Measurements from ENCODE around the gene HOXA7.
A peak's percentile ranks its signal among the peaks of the same experiment; 100 is the strongest.

Gene HOXA7

DNA sequence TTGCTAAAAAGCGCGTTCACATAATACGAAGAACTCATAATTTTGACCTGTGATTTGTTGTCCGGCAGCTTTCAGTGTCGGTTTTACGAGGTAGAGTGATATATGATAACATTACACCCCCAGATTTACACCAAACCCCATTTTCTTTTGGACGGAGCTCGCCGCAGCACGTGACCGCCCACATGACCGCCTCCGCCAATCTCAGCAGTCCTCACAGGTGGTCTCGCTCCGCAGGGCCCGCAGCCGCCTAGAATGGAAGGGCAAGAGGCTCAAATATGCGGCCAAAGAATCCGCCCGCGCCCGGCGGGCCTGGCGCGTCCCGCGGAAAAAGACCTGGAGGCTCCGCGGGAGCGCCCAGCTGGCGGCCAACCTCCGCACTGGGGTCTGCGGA lies at the start of gene HOXA7:
HOXA7 (minus strand) TSS at position 168 of the 391 bp plus-strand sequence; CDS start at position 38, 130 bp downstream.
- no peak for DNase-seq

DNA sequence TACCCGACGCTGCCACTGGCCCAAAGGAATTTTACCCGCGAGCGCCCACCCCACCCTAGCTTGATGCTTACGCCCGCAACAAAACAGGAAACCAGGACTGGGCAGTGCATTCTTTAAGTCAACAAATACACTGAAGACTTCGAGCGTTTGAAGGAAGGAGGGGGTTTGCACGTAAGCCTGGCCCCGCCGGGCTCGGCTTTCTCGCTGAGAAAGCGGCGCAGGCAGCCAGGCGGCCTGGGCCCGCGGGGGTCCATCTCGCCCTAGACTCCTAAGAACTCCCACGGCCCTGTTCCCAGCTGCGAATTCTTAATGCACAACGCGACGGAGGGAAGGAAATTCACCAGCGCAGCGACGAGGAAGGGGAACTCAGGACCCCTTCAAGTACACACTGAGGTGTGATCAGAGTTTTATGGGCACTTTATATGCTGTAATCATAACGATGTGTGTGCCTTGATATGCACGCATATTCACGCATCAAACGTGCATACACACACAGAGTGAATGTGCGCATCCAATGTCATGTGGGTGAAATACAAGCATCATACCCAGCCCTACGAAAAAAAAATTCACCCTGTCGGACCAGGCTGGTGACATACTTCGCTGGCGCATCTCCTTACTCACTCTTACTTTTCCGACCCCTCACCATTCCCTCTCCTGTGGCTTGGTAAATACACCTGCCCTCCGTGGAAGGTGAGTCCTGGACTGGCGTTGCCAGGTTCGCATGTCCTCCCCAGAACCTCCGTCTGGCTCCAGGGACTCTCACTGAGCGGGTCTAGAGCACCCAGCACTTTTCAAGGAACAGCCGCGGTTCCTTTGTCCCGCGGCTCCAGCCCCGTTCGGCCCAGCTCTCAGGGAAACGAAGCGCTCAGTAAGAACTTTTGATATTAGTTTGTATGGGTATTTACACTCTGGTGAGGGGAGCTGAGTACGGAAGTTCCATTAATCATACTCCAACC lies 49.1 kb upstream of the HOXA7 start:
- DNase-seq, result no peak

DNA sequence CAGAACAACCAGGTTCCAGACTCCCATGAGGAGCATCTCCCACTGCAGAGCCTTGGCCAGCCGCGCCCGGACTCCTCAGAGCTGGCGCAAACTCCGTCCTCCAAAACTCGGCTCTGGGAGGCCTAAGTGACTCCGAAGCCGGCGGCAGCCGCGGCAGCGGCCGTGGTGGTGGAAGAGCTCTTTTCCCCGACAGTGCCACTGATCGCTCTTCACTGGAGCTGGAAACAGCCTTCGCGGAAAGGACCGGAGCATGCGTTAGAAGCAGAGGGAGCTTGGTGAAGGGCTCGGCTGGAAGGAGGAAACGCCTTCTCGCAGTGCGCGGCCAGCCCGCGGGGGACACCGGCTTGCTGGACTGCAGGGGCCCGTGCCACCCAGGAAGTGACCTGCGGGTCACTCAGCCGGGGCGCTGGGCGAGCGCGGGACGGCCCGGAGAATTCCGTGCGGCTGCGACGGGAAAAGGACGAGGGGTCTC lies 48.4 kb upstream of the HOXA7 start:
- no peak for DNase-seq

DNA sequence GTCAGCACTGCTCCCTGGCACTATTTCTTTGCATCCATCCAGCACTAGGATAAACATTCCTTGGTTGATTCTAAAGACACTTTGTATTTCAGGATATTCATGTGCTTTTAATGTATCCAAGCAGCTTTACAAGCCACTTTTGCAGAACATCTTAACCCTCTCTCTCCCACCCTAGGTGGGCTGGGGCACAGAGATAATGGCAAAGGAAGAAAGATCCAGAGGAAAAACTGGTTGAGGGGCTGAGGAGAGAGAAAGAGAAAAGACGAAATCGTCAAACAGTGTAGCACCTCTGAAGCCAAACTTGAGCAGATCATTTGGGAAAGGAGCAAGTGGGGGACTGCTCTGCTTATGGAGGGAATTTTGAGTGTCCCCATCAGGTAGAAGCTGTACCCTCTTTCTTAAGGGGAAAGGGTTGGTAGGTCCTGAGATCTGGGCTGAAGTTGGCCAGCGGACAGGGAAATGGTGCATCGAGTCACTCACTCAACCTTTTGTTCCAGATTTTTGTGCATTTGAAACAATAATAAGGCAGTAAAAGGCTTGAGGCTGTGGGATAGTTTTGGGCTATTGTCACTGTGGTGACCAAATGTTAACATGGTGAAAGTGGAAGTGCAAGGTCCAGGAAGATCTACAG lies 47.6 kb upstream of the HOXA7 start:
- no peak for DNase-seq

DNA sequence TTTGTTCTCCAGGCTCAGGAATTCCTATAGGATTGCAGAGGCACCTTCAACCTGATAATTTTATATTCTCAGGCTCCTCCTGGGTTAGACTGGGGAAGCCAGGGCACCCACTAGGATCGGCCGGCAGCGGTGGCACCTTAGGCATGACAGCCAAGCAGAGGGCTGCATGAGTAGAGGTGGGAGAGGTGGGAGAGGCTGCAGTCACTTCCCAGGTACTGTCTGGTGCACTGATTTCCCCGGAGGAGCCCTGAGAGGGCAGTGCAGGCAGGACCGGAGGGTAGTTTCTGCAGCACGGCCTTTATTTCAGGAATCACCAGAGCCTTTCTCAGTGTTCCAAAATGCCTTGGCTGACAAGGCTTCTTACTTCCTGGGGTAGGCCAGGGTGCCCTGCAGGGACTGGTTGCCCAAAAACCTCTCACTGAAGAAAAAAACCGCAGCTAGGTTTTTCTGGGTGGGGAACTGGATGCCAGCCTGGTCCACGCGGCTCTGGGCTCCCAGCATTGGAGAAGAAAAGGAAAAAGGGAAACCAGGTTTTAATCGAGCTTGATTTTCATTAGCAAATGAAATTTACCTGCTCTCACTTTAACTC lies 47.0 kb upstream of the HOXA7 start:
- DNase-seq, result no peak

DNA sequence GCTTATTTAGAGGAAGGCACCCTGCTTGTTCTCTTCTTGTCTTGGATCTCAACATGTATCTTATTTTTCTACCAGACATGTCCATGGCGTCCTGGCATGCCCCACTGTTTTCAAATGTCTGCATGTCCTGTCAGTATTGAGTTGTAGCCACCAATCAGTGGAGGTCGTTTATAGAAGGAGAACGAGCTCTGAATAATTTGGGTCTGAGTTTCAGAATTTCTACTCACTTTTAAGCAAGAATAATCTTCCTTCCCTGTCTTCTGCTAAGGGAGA lies 46.3 kb upstream of the HOXA7 start:
- no peak for DNase-seq

DNA sequence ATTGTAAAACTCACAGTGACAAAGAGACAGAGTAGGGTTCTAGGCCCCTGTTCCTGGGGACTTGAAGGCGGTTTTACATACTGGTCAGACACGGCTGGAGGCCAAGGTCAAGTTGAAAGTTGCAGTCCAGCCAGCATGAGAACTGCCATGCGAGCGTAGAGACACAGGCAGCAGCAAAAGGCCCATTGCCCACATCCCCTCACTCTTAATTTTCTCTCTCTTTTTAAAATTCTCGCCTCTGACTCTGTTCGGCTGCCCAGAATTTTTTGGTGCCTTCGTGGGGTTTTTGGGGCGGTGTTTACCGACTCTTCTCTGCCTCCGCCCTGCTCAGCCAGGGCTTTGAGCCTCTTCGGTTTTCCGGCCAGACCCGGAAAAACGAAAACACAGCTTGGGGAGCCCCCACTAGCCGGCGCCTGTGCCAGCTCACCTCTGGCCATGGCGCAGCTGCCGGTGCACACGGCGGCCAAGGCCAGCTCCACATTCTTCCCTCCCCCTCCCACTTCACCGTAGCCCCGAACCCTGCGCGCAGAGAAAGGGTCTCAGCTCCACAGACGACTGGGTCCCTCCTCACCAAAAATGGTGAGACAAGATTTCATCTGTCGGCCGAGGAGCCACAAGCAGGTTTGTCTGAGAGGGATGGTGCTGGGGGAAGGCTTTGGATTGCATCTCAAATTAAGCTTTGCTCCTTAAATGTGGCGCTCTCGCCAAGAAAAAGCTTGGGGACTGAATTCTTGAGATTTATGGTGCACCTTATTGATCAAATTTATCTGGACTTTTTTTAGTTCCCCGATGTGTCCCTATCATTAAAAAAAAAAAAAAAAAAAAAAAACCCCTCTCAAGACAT lies 45.8 kb upstream of the HOXA7 start:
- no peak for DNase-seq

DNA sequence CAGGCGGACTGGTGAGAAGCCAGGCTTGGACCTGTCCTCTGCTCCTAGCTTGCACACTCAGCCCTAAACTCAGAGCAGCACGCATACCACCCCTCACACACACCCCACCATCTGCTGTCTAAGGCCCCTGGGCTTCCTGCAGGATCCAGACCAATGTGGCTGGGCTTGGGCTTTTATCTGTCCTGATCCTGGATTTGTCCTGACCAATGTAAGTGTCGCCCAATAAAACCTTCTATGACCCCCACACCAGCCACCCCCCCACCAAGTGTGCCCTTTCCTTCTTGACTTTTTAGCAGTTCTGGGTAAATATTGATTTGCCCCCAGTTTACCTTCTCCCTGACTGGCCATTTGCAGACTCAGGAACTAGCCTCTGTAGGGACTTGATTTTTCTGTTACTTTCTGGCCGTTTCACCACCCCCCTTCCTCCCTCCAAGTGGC lies 45.1 kb upstream of the HOXA7 start:
- DNase-seq, result no peak

DNA sequence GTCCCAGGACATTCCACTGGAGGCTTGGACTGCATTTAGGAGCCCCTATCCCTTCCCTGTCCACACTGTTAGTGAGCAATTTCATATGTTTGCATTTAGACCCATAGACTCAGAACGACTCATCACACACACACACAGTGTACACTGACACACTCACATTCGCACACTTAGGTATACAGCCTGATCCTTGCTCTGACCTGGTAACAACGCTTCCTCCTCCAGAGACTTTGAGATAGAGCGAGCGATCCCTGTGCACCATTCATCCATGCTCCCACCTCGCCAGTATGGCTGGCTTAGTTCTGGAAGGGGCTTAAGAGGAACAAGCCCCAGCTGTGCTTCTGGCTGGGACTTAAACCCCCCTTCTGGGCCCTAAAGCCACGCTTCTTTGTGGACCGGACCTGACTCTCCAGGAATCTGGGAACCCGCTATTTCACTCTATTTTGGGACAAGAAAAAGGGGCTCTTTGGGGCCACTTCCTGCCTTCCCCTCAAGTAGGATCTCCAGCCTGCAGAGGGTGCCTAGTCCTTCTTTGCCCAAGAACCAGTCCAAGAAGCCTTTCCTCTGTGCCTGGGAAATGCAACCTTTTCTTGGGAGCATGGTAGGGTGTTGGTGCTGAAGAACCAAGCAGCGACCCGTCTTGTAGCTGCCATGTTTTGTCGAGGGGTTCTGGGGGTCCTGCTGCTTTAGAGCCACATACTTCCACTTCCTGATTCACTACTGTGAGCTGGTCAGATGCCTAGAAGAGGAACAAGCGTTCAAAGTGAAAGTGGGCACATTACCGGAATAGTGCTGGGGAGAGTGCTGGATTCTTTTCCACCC lies 44.5 kb upstream of the HOXA7 start:
- DNase-seq, result no peak

DNA sequence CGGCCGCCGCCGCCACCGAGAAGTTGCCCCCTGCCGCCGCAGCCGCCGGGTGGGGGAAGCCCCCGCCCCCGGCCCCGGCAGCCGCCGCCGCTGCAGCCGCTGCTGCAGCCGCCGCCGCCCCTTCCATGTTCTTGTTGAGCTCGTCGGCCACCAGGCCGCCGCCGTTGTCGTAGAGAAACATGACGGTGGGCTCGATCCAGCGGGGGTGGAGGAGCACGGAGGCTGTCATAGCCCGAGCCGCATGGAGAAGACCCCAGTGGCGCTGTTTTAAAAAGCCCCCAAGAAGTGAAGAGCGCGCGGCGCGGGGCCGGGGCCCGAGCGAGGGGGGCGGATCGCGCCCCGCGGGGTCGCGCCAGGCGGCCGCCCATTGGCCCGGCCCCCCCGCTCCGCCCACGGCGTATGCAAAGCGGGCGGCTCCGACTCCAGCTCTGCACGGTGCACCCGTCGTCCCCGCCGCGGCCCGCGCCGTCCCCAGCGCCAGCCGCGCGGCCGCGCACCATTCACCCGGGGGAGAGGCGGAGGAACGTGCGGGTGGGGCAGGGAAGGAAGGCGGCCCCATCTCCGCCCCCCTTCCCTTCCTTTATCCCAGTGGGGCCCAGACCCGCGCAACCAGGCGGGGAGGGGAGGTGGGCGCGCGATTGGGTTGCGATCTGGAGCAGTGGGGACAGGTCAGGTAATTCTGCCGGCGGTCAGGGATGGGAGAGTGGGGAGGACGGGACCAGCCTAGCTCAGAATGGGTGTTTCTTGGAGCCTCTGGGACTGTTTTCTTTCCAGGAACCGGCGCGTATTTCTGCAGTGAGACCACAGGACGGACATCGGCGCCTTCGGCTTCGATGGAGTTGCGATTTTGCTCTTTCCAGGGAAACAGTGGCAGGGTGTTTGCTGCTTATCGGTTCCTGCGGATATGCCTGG lies 43.6 kb upstream of the HOXA7 start, which contains the start of gene HOXA13:
HOXA13 (minus strand) TSS at position 243 of the 912 bp plus-strand sequence; CDS start at position 229, 14 bp downstream.
- no peak for DNase-seq

DNA sequence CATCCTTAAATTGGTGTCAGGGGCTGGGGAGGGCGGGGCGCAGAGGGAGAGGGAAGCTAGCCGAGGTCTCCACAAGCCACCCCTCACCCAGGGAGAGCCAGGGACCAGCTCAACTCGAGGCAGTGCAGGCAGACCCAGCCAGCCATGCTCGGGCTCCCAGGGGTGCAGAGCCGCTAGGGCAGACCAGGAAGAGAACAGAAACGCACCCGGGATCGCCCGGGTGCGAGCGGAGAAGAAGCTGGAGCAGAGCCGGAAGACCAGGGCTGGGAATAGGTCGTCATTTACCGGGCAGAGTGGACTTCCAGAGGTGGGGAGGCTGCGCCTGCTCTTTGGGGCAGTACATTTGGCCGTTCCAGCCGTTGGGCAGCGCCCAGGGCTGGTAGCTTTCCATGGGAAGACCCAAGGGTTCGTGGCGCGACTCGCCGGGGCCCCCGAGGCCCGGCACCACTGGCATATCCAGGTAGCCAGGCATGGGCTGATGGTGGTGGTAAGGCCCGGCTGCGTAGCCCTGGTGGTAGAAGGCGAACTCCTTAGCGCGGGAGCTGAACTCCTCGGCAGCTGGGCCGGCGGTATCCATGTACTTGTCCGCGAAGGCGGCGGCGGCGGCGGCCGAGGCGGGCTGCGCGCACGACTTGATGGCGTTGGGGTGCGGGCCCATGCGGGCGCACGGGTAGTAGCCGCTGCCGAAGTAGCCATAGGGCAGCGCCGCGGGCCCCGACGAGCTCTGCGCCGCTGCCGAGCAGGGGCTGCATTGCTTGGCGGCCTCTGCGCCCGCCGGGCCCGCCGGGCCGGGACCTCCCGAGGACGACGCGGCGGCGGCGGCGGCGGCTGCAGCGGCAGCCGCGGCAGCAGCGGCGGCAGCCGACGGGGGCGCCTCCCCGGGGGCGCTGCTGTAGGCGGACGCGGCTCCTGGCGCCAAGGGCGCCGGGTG lies 42.7 kb upstream of the HOXA7 start:
- DNase-seq, result no peak

DNA sequence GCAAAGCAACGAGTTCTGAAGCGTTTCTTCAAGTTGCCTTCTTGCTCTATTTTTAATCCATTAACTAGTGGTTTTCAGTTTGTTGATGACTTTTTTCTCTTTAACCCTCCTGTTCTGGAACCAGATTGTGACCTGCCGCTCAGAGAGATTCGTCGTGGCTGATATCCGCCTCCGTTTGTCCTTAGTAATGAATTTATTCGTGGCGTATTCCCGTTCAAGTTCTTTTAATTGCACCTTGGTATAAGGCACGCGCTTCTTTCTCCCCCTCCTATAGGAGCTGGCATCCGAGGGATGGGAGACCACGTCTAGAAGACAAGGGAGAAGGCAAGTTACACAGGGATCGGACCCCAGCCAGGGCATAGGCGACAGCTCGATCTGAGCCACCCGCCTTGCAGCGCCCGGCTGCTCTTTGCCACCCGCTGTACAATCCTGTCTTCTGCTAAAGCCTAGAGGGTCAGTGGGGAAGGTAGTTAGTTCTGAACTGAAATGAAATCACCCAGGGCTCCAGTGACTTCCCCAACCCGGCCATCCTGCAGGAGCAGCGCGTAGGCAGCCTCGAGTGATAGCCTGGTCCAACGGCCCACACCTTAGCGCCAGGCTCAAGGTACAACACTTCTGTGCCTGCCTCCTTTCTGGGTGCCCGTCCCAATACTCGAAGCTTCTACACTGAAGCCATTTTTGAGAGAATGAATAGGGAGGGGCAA lies 41.8 kb upstream of the HOXA7 start:
- DNase-seq, result no peak

DNA sequence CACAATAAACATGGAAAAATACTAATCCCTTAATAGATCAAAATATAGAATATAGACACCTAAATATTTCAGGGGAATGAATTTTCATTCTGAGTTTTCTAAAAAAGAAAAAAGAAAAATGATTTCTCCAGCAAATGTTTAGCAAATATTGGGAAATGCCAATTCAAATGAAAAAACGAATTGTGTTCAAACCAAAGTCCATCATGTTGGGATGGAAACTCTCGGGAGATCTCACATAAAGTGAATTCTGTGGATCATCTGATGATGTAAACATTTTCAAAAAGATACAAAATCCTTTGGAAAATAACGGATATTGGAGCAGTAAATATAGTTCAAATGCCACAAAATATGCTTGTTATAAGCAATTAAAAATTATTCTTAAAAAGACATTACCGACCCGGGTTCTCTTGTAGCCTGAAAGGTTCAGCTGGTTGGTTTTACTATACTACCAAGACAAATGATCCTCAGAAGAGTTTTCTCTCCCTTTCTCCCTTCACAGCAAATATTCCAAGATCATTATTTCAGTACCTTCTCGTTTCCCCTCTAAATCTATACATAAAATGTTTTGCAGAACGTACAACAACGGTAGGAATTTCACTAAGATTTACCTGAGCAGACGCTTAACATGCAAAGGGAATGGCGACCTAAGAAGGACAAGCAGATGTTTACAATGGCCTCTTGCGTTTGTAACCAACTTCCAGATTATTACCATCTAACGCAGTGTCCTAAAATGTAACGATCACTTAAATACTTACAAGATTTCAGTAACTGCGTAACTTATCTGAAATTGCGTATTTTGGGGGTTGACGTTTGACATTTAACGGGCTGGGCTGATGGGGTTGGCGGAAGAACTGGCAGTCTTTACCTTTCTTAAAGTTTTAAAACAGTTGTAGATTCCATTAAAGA lies 40.9 kb upstream of the HOXA7 start:
- no peak for DNase-seq

DNA sequence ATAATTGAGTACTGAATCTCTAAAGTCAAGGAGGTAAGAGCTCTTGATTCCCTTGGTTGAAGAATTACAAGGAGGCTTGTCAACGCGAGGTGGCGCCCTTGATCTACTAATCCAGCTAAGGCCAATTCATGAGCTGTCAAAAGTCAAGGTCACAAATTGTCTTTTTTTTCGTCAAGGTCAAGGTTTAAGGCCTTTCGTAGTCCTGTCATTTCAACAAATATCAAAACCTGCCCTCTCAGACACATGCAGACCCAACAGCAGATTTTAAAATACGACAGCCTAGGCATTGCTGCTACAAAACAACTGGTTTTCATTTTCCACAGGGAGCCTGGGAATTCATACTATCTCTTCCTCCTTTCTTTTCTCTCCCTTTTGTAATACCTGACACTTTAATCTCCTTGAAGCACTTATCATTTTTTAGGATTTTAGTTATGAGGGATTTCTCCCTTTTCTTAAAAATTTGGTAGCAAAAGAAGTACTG lies 39.9 kb upstream of the HOXA7 start:
- peak; percentile 89 to 90 for DNase-seq

DNA sequence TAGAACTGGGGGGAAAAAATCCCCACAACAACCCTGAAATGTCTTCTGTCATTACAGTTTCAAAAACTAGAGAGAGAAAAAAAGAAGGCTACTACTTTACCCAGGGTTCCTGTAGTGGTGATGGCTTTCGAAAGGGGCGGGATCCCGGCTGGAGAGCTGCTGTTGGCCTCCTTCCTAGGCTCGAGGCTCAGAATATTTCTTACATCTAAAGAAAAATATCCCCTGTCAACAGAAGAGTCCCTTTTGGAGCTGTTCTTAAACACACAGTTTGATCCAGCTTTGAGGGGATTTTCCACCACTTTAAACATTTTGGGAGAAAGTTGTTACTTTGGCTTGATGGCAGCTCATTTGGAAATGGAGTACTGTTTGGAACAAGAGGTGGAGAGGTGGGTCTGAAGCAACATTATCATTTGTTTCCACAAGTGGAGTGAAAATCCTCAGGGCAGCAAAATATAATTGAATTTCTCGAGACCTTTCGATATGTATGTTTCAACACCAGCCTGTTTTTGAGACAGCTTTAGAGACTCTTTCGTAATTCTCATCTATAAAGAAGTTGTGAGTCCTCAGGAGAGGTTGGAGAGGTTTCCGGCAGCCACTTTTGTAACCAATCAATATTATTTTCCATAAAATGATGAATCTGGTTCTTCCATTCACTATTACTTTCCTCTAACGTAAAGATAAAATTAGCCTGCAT lies 38.4 kb upstream of the HOXA7 start:
- DNase-seq, result no peak

DNA sequence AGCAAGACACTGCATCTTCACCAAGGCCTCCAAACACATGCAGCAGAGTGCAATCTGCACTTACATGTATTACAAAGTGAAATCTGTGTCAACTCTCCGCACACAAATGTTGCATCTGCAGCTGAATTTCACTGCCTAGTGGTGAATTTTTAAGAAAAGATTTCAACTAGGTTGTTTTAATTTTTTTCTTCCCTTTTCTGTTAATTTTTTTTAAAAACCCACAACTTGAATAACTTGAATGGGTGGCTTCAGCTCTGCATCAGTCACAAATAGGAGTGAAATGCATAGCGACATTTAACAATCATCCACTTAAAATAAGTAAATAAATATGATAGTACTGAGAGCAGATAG lies 37.5 kb upstream of the HOXA7 start:
- DNase-seq, result no peak

DNA sequence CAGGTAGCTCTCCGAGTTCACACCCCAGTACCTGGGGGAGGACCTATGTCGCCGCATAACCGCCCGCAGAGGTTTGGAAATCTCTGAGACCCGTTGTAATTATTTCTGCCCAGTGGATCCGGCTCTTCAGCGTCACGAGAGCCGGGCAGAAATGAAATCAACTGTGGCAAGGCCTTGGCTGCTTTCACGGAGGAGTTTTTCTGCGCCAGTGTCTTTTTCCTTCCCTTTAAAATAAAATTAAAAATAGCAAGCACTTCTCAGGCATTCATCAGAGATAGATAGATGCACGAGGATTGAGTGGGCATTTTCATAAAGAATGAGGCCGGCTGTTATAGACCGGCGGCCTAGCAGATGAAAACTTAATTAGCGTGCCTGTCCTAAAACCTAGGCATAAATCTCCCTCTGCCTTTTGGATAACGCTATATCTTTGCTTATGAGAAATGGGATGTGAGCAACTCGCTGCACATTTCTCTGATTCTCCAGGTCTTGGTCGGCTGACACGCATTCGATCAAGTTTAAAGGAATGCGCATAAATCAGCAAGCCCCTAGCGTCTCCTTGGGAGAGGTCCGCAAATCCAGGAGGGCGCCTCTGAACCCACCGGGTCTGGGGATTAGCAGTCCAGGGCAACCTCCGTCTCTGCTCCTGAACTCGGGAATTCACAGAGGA lies 37.0 kb upstream of the HOXA7 start:
- DNase-seq, result peak in 1 of 2 donors; percentile 16

Data from stimulated activated CD4-positive, alpha-beta T cell treated with anti-CD3 and anti-CD28 coated beads, Interleukin-2, amount 100 ng/mL, for 24 hours (primary cell).